B cell (primary cell): ENCODE results near the gene COPS3. TPM values are rescaled to one million over a fixed set of nuclear protein-coding genes. Genes with fewer than 3 reads are reported as not detected.
A peak's percentile ranks its signal among the peaks of the same experiment; 100 is the strongest.

Source experiments
- ATAC-seq: fragments of 200-7000 bp; cut with Tn5 transposase; one replicate; pipeline ENCODE4 v1.10.0; 2021; ENCODE audit warnings: low read depth, mild to moderate bottlenecking, moderate number of reproducible peaks, moderate library complexity
- CTCF ChIA-PET: fragments of 350-600 bp; sonication (Branson Sonifier 250); formaldehyde crosslinking; loops from one replicate; lab custom pipeline; 2021; ENCODE audit warnings: antibody characterized with exemption, inconsistent platforms; lab: Charles Lee
- POLR2A ChIA-PET: fragments of 350-600 bp; sonication (Branson Sonifier 250); formaldehyde crosslinking; loops from one replicate; lab custom pipeline; 2021; ENCODE audit warnings: antibody characterized with exemption; lab: Charles Lee
- DNase-seq: peaks from one replicate; pipeline ENCODE4 v3.0.0; 2013
- H2AFZ ChIP-seq: 2 replicates; pipeline ENCODE4 v1.6.1; 2012; ENCODE audit warnings: mild to moderate bottlenecking, low read depth, low read length; ENCODE audit not compliant: insufficient read depth, poor library complexity, severe bottlenecking
- H3K27ac ChIP-seq, 2 donors: 1 replicate in 1 of 2; 2 replicates in 1 of 2; pipeline ENCODE4 v1.5.1; 2012 to 2013; ENCODE audit warnings: low read length in 2 of 2, mild to moderate bottlenecking in 2 of 2, moderate library complexity in 1 of 2
- H3K27me3 ChIP-seq, 4 experiments: fragments of 200-600 bp in 1 of 4; sonication (generic) in 1 of 4; replicated peaks in 1 of 4; 1 replicate in 2 of 4; 2 replicates in 2 of 4; pipeline versions ENCODE4 v1.6.1 to v1.7.0; 2013 to 2016; ENCODE audit warnings: low read length in 3 of 4, mild to moderate bottlenecking in 2 of 4, mixed read lengths in 1 of 4, moderate library complexity in 1 of 4; ENCODE audit not compliant: insufficient read depth in 4 of 4, control insufficient read depth in 3 of 4; ENCODE audit errors: control extremely low read depth in 1 of 4
- H3K36me3 ChIP-seq, 2 experiments: replicated peaks in 1 of 2; 1 replicate in 1 of 2; 2 replicates in 1 of 2; pipeline versions ENCODE4 v1.6.1 to v1.7.1; 2013; ENCODE audit warnings: low read length in 1 of 2; ENCODE audit not compliant: insufficient read depth in 2 of 2, control insufficient read depth in 1 of 2; ENCODE audit errors: control extremely low read depth in 1 of 2, extremely low read depth in 1 of 2
- H3K4me1 ChIP-seq, 2 donors: fragments of 200-600 bp in 1 of 2; sonication (generic) in 1 of 2; 1 replicate in 1 of 2; 2 replicates in 1 of 2; pipeline versions ENCODE4 v1.5.1 to v1.6.1; 2013 to 2017; ENCODE audit warnings: low read length in 2 of 2; ENCODE audit not compliant: control insufficient read depth in 2 of 2, insufficient read depth in 2 of 2
- H3K4me2 ChIP-seq: replicated peaks from 2 replicates; pipeline ENCODE3; 2012; ENCODE audit warnings: mild to moderate bottlenecking, low read depth, low read length; ENCODE audit not compliant: poor library complexity, severe bottlenecking
- H3K4me3 ChIP-seq, 5 experiments: fragments of 200-600 bp in 1 of 5; sonication (generic) in 1 of 5; 1 replicate in 3 of 5; 2 replicates in 2 of 5; pipeline versions ENCODE4 v1.5.1 to v1.7.0; 2011 to 2016; ENCODE audit warnings: low read length in 4 of 5, mild to moderate bottlenecking in 4 of 5, low read depth in 2 of 5, control low read depth in 1 of 5, moderate library complexity in 1 of 5; ENCODE audit not compliant: insufficient read depth in 1 of 5; ENCODE audit errors: control extremely low read depth in 1 of 5, extremely low read depth in 1 of 5
- H3K79me2 ChIP-seq: fragments of 200-600 bp; sonication (generic); one replicate; pipeline ENCODE4 v1.6.0; 2016; ENCODE audit warnings: low read length; ENCODE audit not compliant: control insufficient read depth, insufficient read depth
- H3K9ac ChIP-seq: fragments of 200-600 bp; sonication (generic); 2 replicates; pipeline ENCODE4 v1.6.1; 2017; ENCODE audit warnings: mild to moderate bottlenecking, low read length, moderate library complexity
- H3K9me3 ChIP-seq, 3 donors: one replicate each; pipeline versions ENCODE4 v1.6.1 to v1.7.1; 2013; ENCODE audit warnings: low read length in 2 of 3; ENCODE audit not compliant: control insufficient read depth in 2 of 3, insufficient read depth in 1 of 3; ENCODE audit errors: control extremely low read depth in 1 of 3
- H4K20me1 ChIP-seq: 2 replicates; pipeline ENCODE4 v1.6.0; 2012; ENCODE audit warnings: mild to moderate bottlenecking, low read length; ENCODE audit not compliant: insufficient read depth, control insufficient read depth, poor library complexity, severe bottlenecking
- H3K27ac Mint-ChIP-seq: one replicate; pipeline ENCODE4 v1.8.0; 2021; ENCODE audit warnings: mixed read lengths
- H3K27me3 Mint-ChIP-seq: one replicate; pipeline ENCODE4 v1.8.0; 2021; ENCODE audit warnings: mixed read lengths
- H3K4me1 Mint-ChIP-seq: one replicate; pipeline ENCODE4 v1.8.0; 2021; ENCODE audit warnings: mixed read lengths
- H3K4me3 Mint-ChIP-seq: one replicate; pipeline ENCODE4 v1.8.0; 2021; ENCODE audit warnings: mixed read lengths
- H3K9me3 Mint-ChIP-seq: one replicate; pipeline ENCODE4 v1.8.0; 2022; ENCODE audit warnings: mixed read lengths; ENCODE audit not compliant: insufficient read depth
- EZH2 ChIP-seq: IDR thresholded peaks from 2 replicates; pipeline ENCODE4 v1.6.1; 2012; ENCODE audit warnings: borderline replicate concordance, low read depth, mild to moderate bottlenecking, moderate library complexity, low read length; ENCODE audit not compliant: insufficient read depth, poor library complexity, severe bottlenecking
- WGBS: methylation state at CpG from one replicate; pipeline ENCODE4 v1.1.5; 2013; ENCODE audit warnings: missing lambda C conversion rate; ENCODE audit not compliant: insufficient coverage; 5-methylcytosine and 5-hydroxymethylcytosine counted together
- intact Hi-C: fragments of 100-400 bp; cut with micrococcal nuclease; formaldehyde crosslinking; loops from one replicate; pipeline ENCODE4 v1.10.0; 2022
- polyA plus RNA-seq: library from polyadenylated mRNA; depleted of rRNA; stranded (reverse); fragments of >200 nt; gene quantifications from 2 replicates; pipeline ENCODE4 v1.2.3, GENCODE V29; 2012
- total RNA-seq, 2 donors: library from RNA; stranded (reverse); fragments of 120-200 nt in 1 of 2; gene quantifications; 1 replicate in 1 of 2; 2 replicates in 1 of 2; pipeline versions ENCODE4 v1.2.3 to v1.2.4, GENCODE V29; 2013 to 2022
- TF ChIP-seq, protein P1 (sequence below): fragments of 200-600 bp; IDR thresholded peaks from one replicate; pipeline ENCODE4 v1.8.0; 2022; ENCODE audit warnings: antibody characterized with exemption, mild to moderate bottlenecking

The COPS3 gene
- total and polyA plus RNA-seq, 2 donors (not counting 1 experiment from before 2014, with no cell fraction given) = 37.2 to 45.5 TPM

DNA sequence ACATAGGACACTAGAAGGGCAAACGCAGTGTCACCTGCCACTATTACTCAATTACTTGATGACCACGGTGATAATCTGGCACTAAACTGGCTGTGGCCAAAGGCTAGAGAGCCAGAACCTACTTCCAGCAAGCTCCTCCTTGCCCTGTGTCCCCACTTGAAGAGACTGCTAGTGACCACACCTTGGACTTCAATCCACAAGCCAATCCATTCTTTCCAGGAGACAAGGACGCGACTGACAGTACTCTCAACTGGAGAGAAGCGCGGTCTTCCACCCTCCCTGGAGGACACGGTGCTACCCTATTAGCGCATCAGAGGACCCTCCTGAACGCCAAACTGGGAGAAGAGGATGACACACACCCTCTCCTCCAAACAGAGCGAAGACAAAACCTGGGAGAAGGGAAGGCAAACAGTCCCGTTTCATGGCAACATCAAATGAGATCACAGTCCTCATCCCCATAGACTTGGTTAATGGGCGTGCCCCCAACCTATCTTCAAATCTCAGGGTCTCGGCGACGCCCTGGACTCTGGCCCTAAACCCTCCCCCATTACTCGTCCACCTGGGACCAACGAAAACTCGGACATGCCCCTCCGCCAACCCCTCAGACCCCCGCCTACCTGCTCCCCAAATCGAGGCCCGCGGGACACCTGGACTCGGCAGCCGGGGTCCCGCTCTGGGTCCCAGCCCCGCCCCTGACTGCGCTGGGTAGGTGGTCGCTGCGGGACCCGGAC is 44.6 kb downstream of the COPS3 start:
- H3K9me3 ChIP-seq = no peaks in the 10 kb centered on the region
- no peaks in the 10 kb centered on the region for H3K9me3 Mint-ChIP-seq
- peaks cover 53% of the 10 kb centered on the region for H3K79me2 ChIP-seq
- ATAC-seq = no peak
- no peaks in the 10 kb centered on the region for H3K27me3 Mint-ChIP-seq
- peaks cover 11% of the 10 kb centered on the region for H4K20me1 ChIP-seq
- intact Hi-C loops = loop anchor here (1.0 to 10.0 kb wide), 4 partner anchors 30 to 514 kb away; partner anchors contain the start of genes COPS3 and PLD6
- 2% methylated on average over 31 of the region's 31 CpGs for WGBS
- H3K4me3 ChIP-seq = peak overlapping the region; percentile 83 to 96 (median 91)
- no peak for DNase-seq
- peak overlapping the region; percentile 86 for H2AFZ ChIP-seq
- H3K27me3 ChIP-seq = no peaks in the 10 kb centered on the region
- peaks cover 26% of the 10 kb centered on the region for H3K4me1 Mint-ChIP-seq
- POLR2A ChIA-PET = interaction anchor here (0.6 to 1.7 kb wide), 4 partner anchors 25 to 54 kb away, joined by 3 to 8 read pairs (median 6); partner anchors contain the start of genes COPS3 and PLD6
- CTCF ChIA-PET = no interaction called here
- peak overlapping the region; percentile 95 to 100 for H3K27ac ChIP-seq
- peak overlapping the region; percentile 96 for H3K9ac ChIP-seq
- peak overlapping the region; percentile 94 for H3K4me2 ChIP-seq
- H3K4me1 ChIP-seq = peaks cover 9 to 21% of the 10 kb centered on the region in 2 donors
- TF ChIP-seq, protein P1, sequence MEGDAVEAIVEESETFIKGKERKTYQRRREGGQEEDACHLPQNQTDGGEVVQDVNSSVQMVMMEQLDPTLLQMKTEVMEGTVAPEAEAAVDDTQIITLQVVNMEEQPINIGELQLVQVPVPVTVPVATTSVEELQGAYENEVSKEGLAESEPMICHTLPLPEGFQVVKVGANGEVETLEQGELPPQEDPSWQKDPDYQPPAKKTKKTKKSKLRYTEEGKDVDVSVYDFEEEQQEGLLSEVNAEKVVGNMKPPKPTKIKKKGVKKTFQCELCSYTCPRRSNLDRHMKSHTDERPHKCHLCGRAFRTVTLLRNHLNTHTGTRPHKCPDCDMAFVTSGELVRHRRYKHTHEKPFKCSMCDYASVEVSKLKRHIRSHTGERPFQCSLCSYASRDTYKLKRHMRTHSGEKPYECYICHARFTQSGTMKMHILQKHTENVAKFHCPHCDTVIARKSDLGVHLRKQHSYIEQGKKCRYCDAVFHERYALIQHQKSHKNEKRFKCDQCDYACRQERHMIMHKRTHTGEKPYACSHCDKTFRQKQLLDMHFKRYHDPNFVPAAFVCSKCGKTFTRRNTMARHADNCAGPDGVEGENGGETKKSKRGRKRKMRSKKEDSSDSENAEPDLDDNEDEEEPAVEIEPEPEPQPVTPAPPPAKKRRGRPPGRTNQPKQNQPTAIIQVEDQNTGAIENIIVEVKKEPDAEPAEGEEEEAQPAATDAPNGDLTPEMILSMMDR = no peak
- no peak for TF ChIP-seq EZH2
- H3K27ac Mint-ChIP-seq = peak overlapping the region; percentile 99
- peaks cover 0 to 10% of the 10 kb centered on the region in 2 experiments for H3K36me3 ChIP-seq
- H3K4me3 Mint-ChIP-seq = peak overlapping the region; percentile 91
